Mesothelial cell of epicardium (in vitro differentiated cells): ENCODE results near the gene CMIP. TPM values are rescaled to one million over a fixed set of nuclear protein-coding genes. Genes with fewer than 3 reads are reported as not detected.

Experiments
- DNase-seq, 2 experiments: peaks; one replicate each; pipeline ENCODE4 v3.0.0; 2021; ENCODE audit warnings: low spot score in 2 of 2; ENCODE audit not compliant: unreplicated experiment in 2 of 2
- H3K27ac Mint-ChIP-seq: 2 replicates; pipeline ENCODE4 v1.8.0; 2021; ENCODE audit warnings: mixed read lengths
- H3K27me3 Mint-ChIP-seq: 2 replicates; pipeline ENCODE4 v1.8.0; 2021; ENCODE audit warnings: low read depth, mixed read lengths
- H3K36me3 Mint-ChIP-seq: 2 replicates; pipeline ENCODE4 v1.8.0; 2021; ENCODE audit warnings: mixed read lengths
- H3K4me1 Mint-ChIP-seq: 2 replicates; pipeline ENCODE4 v1.8.0; 2021; ENCODE audit warnings: mixed read lengths
- H3K4me3 Mint-ChIP-seq: 2 replicates; pipeline ENCODE4 v1.8.0; 2021; ENCODE audit warnings: mild to moderate bottlenecking, moderate library complexity, mixed read lengths
- H3K9me3 Mint-ChIP-seq: 2 replicates; pipeline ENCODE4 v1.8.0; 2021; ENCODE audit warnings: mixed read lengths
- total RNA-seq: library from RNA; stranded (reverse); gene quantifications from 3 replicates; pipeline ENCODE4 v1.2.1, GENCODE V29; 2021
- TF ChIP-seq, protein P1 (sequence below): fragments of 200-600 bp; sonication (generic); IDR thresholded peaks from one replicate; pipeline ENCODE4 v1.5.0; 2021; ENCODE audit warnings: antibody characterized with exemption; ENCODE audit not compliant: unreplicated experiment

The CMIP gene
- 70.0 to 74.9 TPM (median 71.0 TPM) in 3 replicates for total RNA-seq

DNA sequence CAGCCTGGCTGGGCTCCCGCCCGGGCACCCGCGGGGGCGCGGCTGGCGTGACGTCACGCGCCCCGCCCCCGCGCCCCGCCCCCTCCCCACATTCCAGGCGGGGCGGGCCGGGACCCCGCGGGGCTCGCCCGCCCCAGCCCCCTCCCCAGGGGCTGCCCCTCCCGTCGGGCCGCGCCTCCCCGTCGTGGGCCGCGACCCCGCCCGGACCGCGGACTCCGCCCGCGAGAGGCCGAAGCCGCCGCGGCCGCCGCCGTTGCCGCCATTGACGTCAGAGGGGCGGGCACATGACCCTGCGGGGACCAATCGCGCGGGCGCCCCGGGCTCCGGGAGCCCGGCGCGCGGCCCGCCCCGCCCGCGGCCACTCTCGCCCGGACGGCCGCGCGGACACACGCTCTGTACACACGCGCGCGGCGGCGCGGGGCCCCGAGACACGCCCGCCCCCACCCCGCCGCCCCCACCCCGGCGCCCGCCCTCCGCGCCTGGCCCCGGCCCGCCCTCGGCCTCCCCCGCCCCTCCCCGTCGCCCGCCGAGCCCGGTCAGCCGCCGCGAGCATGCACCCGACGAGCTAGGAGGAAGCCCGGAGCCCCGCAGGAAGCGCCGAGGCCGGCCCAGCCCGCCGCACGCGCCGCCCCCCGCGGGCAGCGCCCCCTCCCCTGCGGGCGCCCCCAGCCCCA is at the start of gene CMIP:
TSS of gene CMIP (plus strand) at position 361 of the 674 bp plus-strand sequence.
- Mint-ChIP-seq H3K4me1 (peaks cover 52% of the 10 kb centered on the region), H3K27me3 (peaks cover 2% of the 10 kb centered on the region), H3K9me3 (no peaks in the 10 kb centered on the region), H3K4me3 (peak within 1 kb of the TSS; percentile 88), H3K27ac (peak within 1 kb of the TSS; percentile 97), H3K36me3 (no peaks in the 10 kb centered on the region)
- TF ChIP-seq, protein P1, sequence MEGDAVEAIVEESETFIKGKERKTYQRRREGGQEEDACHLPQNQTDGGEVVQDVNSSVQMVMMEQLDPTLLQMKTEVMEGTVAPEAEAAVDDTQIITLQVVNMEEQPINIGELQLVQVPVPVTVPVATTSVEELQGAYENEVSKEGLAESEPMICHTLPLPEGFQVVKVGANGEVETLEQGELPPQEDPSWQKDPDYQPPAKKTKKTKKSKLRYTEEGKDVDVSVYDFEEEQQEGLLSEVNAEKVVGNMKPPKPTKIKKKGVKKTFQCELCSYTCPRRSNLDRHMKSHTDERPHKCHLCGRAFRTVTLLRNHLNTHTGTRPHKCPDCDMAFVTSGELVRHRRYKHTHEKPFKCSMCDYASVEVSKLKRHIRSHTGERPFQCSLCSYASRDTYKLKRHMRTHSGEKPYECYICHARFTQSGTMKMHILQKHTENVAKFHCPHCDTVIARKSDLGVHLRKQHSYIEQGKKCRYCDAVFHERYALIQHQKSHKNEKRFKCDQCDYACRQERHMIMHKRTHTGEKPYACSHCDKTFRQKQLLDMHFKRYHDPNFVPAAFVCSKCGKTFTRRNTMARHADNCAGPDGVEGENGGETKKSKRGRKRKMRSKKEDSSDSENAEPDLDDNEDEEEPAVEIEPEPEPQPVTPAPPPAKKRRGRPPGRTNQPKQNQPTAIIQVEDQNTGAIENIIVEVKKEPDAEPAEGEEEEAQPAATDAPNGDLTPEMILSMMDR: no peak
- DNase-seq: peak; percentile 80 to 86

DNA sequence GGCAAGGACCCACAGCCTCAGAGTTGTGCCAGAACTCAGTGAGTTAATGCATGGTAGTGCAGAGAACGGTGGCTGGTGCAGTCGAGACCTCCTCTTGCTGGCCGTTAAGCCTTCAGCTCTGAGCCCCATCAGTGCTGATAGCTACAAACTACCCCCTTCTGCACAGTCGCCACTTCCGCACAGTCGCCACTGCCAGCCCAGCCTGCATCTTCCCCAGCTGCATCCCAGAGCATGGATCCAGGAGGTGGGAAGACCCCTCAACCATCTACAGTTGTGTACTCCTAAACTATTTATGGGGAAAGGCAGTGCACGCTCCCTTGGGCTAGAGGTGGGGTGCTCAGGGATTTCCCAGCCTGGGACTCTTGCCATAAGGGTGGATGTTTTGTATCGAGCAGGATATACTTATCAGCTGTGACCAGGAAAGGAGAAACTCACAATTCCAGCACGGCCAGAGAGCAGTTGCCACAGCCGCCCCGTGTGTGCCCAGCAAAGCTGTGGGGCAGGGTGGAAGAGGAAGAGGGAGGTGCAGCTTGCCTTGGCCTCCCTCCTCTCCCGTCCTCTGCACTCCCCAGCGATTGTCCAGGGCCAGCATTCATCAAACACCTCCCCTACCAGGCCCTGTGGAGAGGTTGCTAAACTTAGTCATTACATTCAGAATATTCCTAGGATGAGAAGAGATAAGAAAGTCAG is 49.5 kb upstream of the CMIP start:
- Mint-ChIP-seq H3K36me3 (peaks cover 21% of the 10 kb centered on the region), H3K4me3 (no peak overlapping the region), H3K4me1 (peaks cover 5% of the 10 kb centered on the region), H3K9me3 (peaks cover 12% of the 10 kb centered on the region), H3K27me3 (no peaks in the 10 kb centered on the region), H3K27ac (no peak overlapping the region)
- TF ChIP-seq, protein P1: no peak
- no peak for DNase-seq

DNA sequence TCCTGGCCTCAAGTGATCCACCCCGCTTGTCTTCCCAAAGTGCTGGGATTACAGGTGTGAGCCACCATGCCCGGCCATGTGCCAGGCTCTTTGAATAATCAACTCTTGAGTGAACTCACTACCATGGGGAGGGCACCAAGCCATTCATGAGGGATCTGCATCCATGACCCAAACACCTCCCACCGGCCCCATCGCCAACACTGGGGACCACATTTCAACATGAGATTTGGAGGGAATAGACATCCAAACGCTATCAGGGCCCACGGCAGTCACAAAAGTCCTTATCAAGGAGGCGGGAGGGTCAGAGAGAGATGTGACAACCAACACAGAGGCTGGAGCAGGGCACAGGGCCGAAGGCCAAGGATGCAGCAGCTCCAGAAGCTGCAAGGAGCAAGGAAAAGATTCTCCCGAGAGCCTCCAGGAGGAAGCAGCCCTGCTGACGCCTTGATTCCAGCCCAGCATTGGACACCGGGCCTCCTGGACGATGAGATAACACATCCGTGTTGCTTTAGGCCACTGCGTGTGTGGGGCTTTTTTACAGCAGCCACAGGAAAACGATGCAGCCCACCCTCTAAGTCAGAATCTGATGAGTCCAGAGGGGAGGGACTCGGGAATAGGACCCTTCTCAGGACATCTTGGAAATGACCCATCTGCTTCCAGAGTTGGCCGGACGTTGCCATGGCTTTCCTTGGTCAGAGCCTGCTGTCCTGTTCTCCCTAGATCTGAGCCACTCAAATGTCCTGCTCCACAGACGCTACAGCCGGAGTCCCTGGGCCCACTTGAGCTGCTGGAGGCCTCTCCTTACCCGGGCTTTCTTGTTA is 47.3 kb upstream of the CMIP start:
- H3K4me3 Mint-ChIP-seq: no peak overlapping the region
- H3K9me3 Mint-ChIP-seq: peaks cover 14% of the 10 kb centered on the region
- peaks cover 8% of the 10 kb centered on the region for H3K4me1 Mint-ChIP-seq
- no peak for DNase-seq
- H3K27me3 Mint-ChIP-seq: no peaks in the 10 kb centered on the region
- H3K27ac Mint-ChIP-seq: no peak overlapping the region
- TF ChIP-seq, protein P1: no peak
- peaks cover 10% of the 10 kb centered on the region for H3K36me3 Mint-ChIP-seq

DNA sequence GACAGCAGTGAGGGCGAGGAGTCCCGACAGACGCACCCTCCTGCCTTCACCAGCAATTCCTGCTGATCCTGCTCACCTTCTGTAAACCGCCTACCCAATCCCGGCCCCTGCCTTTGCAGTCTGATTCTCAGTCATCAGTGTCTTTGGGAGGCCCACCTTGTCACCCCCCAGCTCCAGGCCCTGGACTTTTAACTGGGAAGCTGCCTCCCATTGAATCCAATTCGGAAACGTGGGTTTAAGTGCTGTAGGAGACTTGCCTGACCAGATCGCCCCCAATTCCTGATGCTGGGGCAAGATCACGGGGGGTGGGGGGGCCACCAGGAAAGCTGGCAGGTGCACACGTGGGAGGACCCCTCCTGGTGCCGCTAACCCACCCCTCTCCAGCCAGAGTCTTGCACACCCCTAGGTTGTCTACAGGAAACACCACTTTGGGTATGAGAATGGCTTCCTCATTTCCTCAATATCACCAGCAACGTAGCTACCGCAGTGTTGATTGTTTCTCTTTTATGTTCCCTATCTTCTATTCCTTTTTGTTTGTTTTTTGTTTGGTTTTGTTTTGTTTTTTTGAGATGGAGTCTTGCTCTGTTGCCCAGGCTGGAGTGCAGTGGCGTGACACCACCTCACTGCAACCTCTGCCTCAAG is 46.6 kb upstream of the CMIP start:
- no peak overlapping the region for H3K27ac Mint-ChIP-seq
- TF ChIP-seq, protein P1: no peak
- peaks cover 14% of the 10 kb centered on the region for H3K9me3 Mint-ChIP-seq
- peaks cover 9% of the 10 kb centered on the region for H3K36me3 Mint-ChIP-seq
- no peak overlapping the region for H3K4me3 Mint-ChIP-seq
- H3K4me1 Mint-ChIP-seq: peaks cover 8% of the 10 kb centered on the region
- no peak for DNase-seq
- no peaks in the 10 kb centered on the region for H3K27me3 Mint-ChIP-seq

DNA sequence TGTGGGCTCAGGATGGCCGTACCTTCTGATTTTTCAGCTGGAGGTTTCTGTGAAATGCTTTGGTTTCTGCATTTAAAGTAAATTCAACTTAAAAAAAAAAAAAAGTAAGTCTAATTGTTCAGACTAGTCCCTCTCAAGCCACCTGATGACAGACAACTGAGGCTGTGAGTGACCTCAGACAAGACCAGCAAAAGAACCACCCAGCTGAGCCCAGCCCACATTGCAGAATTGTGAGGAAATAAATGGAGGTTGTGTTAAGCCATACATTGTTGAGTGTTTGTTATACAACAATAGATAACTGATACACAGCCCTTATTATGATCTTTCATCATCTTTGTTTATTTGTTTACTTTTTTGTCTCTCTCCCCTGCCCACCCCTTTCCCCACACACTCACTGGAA is 44.7 kb upstream of the CMIP start:
- H3K9me3 Mint-ChIP-seq: peaks cover 9% of the 10 kb centered on the region
- TF ChIP-seq, protein P1: no peak
- peaks cover 8% of the 10 kb centered on the region for H3K4me1 Mint-ChIP-seq

More for the DNA sequence above, 44.7 kb upstream of the CMIP start:
- no peak overlapping the region for H3K27ac Mint-ChIP-seq
- DNase-seq: no peak
- H3K36me3 Mint-ChIP-seq: peaks cover 3% of the 10 kb centered on the region
- no peak overlapping the region for H3K4me3 Mint-ChIP-seq
- no peaks in the 10 kb centered on the region for H3K27me3 Mint-ChIP-seq
